Measurements from ENCODE around the gene LBHD1. TPM values are rescaled to one million over a fixed set of nuclear protein-coding genes. Genes with fewer than 3 reads are reported as not detected.

The LBHD1 gene
- total and polyA plus RNA-seq, 2 of the 13 experiments (the other 11 are each of a cell fraction or from before 2014, with no cell fraction given): 3.2 to 3.7 TPM

- TF ChIP-seq ZNF20 (CRISPR knock-in tag; IDR thresholded peaks at IDR 0.05) (peak; percentile 77; the same call in 1 of the 2 replicates), ZNF850 (CRISPR knock-in tag; conservative IDR thresholded peaks at IDR 0.05) (no peak), ZNF414 (CRISPR knock-in tag; IDR thresholded peaks at IDR 0.05) (no peak; the same call in 1 of the 2 replicates), ZNF501 (CRISPR knock-in tag; IDR thresholded peaks at IDR 0.05) (peak; percentile 91), SIN3A (IDR thresholded peaks at IDR 0.05; ENCODE audit: borderline replicate concordance, low read depth, low read length) (peak; percentile 91; the same call in 1 of the 2 replicates), KLF6 (CRISPR knock-in tag; IDR thresholded peaks at IDR 0.05) (peak; percentile 85; the same call in 1 of the 2 replicates), ZNF367 (CRISPR knock-in tag; IDR thresholded peaks at IDR 0.05; ENCODE audit: borderline replicate concordance) (no peak), ZNF333 (CRISPR knock-in tag; IDR thresholded peaks at IDR 0.05; ENCODE audit: borderline replicate concordance) (peak; percentile 62; the same call in 1 of the 2 replicates), TARDBP (CRISPR knock-in tag; IDR thresholded peaks at IDR 0.05) (no peak), ZNF749 (CRISPR knock-in tag; IDR thresholded peaks at IDR 0.05; ENCODE audit: borderline replicate concordance) (peak; percentile 87; the same call in 1 of the 2 replicates), YY1 (IDR thresholded peaks at IDR 0.05; ENCODE audit: insufficient read depth, insufficient replicate concordance, low read depth, low read length) (peak; percentile 75), TOPORS (CRISPR knock-in tag; IDR thresholded peaks at IDR 0.05) (peak; percentile 74; the same call in 1 of the 2 replicates), GTF2F1 (IDR thresholded peaks at IDR 0.05; ENCODE audit: low read length) (peak; percentile 97), ZNF275 (CRISPR knock-in tag; IDR thresholded peaks at IDR 0.05; ENCODE audit: borderline replicate concordance) (no peak), ZNF709 (CRISPR knock-in tag; IDR thresholded peaks at IDR 0.05) (0 out of 2 replicates have a peak, but pooled peaks have one; percentile 35), POLR2AphosphoS5 (IDR thresholded peaks at IDR 0.05; ENCODE audit: low read depth, low read length) (peak; percentile 99), ZNF839 (CRISPR knock-in tag; IDR thresholded peaks at IDR 0.05; ENCODE audit: borderline replicate concordance) (no peak), PAXIP1 (CRISPR knock-in tag; conservative IDR thresholded peaks at IDR 0.05) (0 out of 2 replicates have a peak, but pooled peaks have one; percentile 21), U2AF1 (optimal IDR thresholded peaks at IDR 0.05; ENCODE audit: low read depth, low read length) (peak; percentile 78), ZBTB25 (CRISPR knock-in tag; IDR thresholded peaks at IDR 0.05) (peak; percentile 74; the same call in 1 of the 2 replicates), SRY (CRISPR knock-in tag; IDR thresholded peaks at IDR 0.05) (no peak; the same call in 1 of the 2 replicates), ZSCAN29 (CRISPR knock-in tag; conservative IDR thresholded peaks at IDR 0.05) (no peak)
These were observed 6.9 kb downstream of the LBHD1 start, which contains the start of the genes C11orf98 and CSKMT (continued) for GRCh38 chr11:62665075-62665598.

All from HepG2 (cell line).